RWPE2 (cell line): Measurements from ENCODE around the gene RNF220.

Experiments
- ATAC-seq: fragments of 200-7000 bp; cut with Tn5 transposase; 3 replicates; pipeline ENCODE4 v1.9.1; 2021; ENCODE audit warnings: low read depth
- DNase-seq: peaks from one replicate; pipeline ENCODE4 v3.0.0-alpha.2; 2020; ENCODE audit warnings: low spot score
- H3K27ac ChIP-seq: fragments of 450-650 bp; 2 replicates; pipeline ENCODE4 v1.5.1; 2017; ENCODE audit warnings: mild to moderate bottlenecking; ENCODE audit not compliant: poor library complexity, severe bottlenecking
- H3K27me3 ChIP-seq: fragments of 250-450 bp; sonication (Bioruptor Pico); 2 replicates; pipeline ENCODE4 v1.5.1; 2021; ENCODE audit warnings: mild to moderate bottlenecking, moderate library complexity; ENCODE audit not compliant: insufficient read depth, poor library complexity, severe bottlenecking
- H3K36me3 ChIP-seq: fragments of 250-450 bp; sonication (Bioruptor Pico); 2 replicates; pipeline ENCODE4 v1.5.1; 2020; ENCODE audit warnings: low read depth, mild to moderate bottlenecking, moderate library complexity
- H3K4me1 ChIP-seq: fragments of 250-450 bp; sonication (Bioruptor Pico); 2 replicates; pipeline ENCODE4 v1.5.1; 2021; ENCODE audit warnings: mild to moderate bottlenecking, moderate library complexity; ENCODE audit not compliant: insufficient read depth, poor library complexity, severe bottlenecking
- H3K4me3 ChIP-seq: fragments of 250-450 bp; sonication (Bioruptor Pico); 2 replicates; pipeline ENCODE4 v1.5.1; 2021; ENCODE audit warnings: mild to moderate bottlenecking, moderate library complexity; ENCODE audit not compliant: severe bottlenecking
- H3K9me3 ChIP-seq: fragments of 250-450 bp; sonication (Bioruptor Pico); 2 replicates; pipeline ENCODE4 v1.5.1; 2021; ENCODE audit warnings: mild to moderate bottlenecking, moderate library complexity; ENCODE audit not compliant: severe bottlenecking
- CTCF ChIP-seq: fragments of 450-650 bp; IDR thresholded peaks from one replicate; pipeline ENCODE4 v1.5.1; 2017; ENCODE audit warnings: mild to moderate bottlenecking, moderate library complexity; ENCODE audit not compliant: poor library complexity, severe bottlenecking

Gene RNF220

GRCh38 chr1:44526295-44527073, 121.4 kb downstream of the RNF220 start:
- TF ChIP-seq CTCF = no peak

GRCh38 chr1:44531785-44532566, 126.9 kb downstream of the RNF220 start:
- ATAC-seq = peak; percentile 67
- TF ChIP-seq CTCF = no peak
- H3K4me1 ChIP-seq = peaks cover 9% of the 10 kb centered on the region
- H3K9me3 ChIP-seq = peaks cover 2% of the 10 kb centered on the region
- H3K27ac ChIP-seq = peak overlapping the region; percentile 11
- no peak for DNase-seq
- H3K4me3 ChIP-seq = no peak overlapping the region
- H3K36me3 ChIP-seq = no peaks in the 10 kb centered on the region
- no peaks in the 10 kb centered on the region for H3K27me3 ChIP-seq

More at GRCh38 chr1:44526295-44527073, 121.4 kb downstream of the RNF220 start:
- Histone ChIP-seq H3K4me3 (no peak overlapping the region), H3K27me3 (no peaks in the 10 kb centered on the region), H3K4me1 (no peaks in the 10 kb centered on the region), H3K27ac (no peak overlapping the region), H3K36me3 (no peaks in the 10 kb centered on the region), H3K9me3 (peaks cover 2% of the 10 kb centered on the region)
- DNase-seq (no peak), ATAC-seq (no peak)

- H3K4me1 ChIP-seq = peaks cover 9% of the 10 kb centered on the region
- H3K36me3 ChIP-seq = no peaks in the 10 kb centered on the region
- no peak for ATAC-seq
- peaks cover 2% of the 10 kb centered on the region for H3K9me3 ChIP-seq
- no peak for TF ChIP-seq CTCF
- no peak for DNase-seq
- H3K4me3 ChIP-seq = no peak overlapping the region
- no peak overlapping the region for H3K27ac ChIP-seq
- H3K27me3 ChIP-seq = no peaks in the 10 kb centered on the region
Measured at GRCh38 chr1:44532567-44532944, 127.5 kb downstream of the RNF220 start.

GRCh38 chr1:44534771-44535170, 129.7 kb downstream of the RNF220 start:
- H3K36me3 ChIP-seq = no peaks in the 10 kb centered on the region
- no peak overlapping the region for H3K4me3 ChIP-seq
- peaks cover 9% of the 10 kb centered on the region for H3K4me1 ChIP-seq
- no peak for DNase-seq
- H3K27me3 ChIP-seq = no peaks in the 10 kb centered on the region
- ATAC-seq = no peak
- H3K27ac ChIP-seq = no peak overlapping the region
- no peak for TF ChIP-seq CTCF
- H3K9me3 ChIP-seq = no peaks in the 10 kb centered on the region
